Neural cell (in vitro differentiated cells): ENCODE results near the gene ZFYVE21. TPM values are rescaled to one million over a fixed set of nuclear protein-coding genes. Genes with fewer than 3 reads are reported as not detected.

Source experiments
- H2AFZ ChIP-seq: fragments of 200-600, 300-800 bp; sonication (generic), shearing (Covaris generic); 2 replicates; pipeline ENCODE4 v1.6.0; 2014; ENCODE audit warnings: low read depth, mild to moderate bottlenecking, antibody characterized with exemption, low read length, moderate library complexity
- H3F3A ChIP-seq: fragments of 200-600 bp; shearing (Covaris generic); 2 replicates; pipeline ENCODE4 v1.6.1; 2016; ENCODE audit warnings: mild to moderate bottlenecking, moderate library complexity, mixed read lengths, antibody characterized with exemption, low read length; ENCODE audit not compliant: insufficient read depth, poor library complexity, severe bottlenecking
- H3K27ac ChIP-seq: fragments of 200-600, 300-800 bp; sonication (generic), shearing (Covaris generic); 2 replicates; pipeline ENCODE4 v1.5.1; 2014; ENCODE audit warnings: mild to moderate bottlenecking, low read length, moderate library complexity
- H3K27me3 ChIP-seq: fragments of 300-800, 200-600 bp; sonication (generic), shearing (Covaris generic); 2 replicates; pipeline ENCODE4 v1.6.0; 2014; ENCODE audit warnings: mild to moderate bottlenecking, low read depth, low read length, moderate library complexity; ENCODE audit not compliant: insufficient read depth
- H3K36me3 ChIP-seq: fragments of 300-800, 200-600 bp; sonication (generic), shearing (Covaris generic); 2 replicates; pipeline ENCODE4 v1.5.1; 2014; ENCODE audit warnings: mild to moderate bottlenecking, antibody characterized with exemption, low read length, moderate library complexity; ENCODE audit not compliant: insufficient read depth
- H3K4me2 ChIP-seq: fragments of 300-800, 200-600 bp; sonication (generic), shearing (Covaris generic); 2 replicates; pipeline ENCODE4 v1.6.0; 2014; ENCODE audit warnings: mild to moderate bottlenecking, low read length
- H3K4me3 ChIP-seq: fragments of 300-800, 200-600 bp; sonication (generic), shearing (Covaris generic); 2 replicates; pipeline ENCODE4 v1.5.1; 2014; ENCODE audit warnings: mild to moderate bottlenecking, low read length, moderate library complexity
- H3K79me2 ChIP-seq: fragments of 200-600 bp; shearing (Covaris generic); replicated peaks from 2 replicates; pipeline ENCODE4 v1.6.0; 2014; ENCODE audit warnings: mild to moderate bottlenecking, low read length, moderate library complexity; ENCODE audit not compliant: insufficient read depth
- H3K9ac ChIP-seq: fragments of 300-800, 200-600 bp; sonication (generic), shearing (Covaris generic); 2 replicates; pipeline ENCODE4 v1.6.1; 2016; ENCODE audit warnings: mild to moderate bottlenecking, low read length, mixed read lengths
- H3K9me2 ChIP-seq: fragments of 200-600 bp; shearing (Covaris generic); 2 replicates; pipeline ENCODE4 v1.6.1; 2016; ENCODE audit warnings: mild to moderate bottlenecking, low read length, mixed read lengths; ENCODE audit not compliant: insufficient read depth
- H3K9me3 ChIP-seq: fragments of 200-600, 300-800 bp; sonication (generic), shearing (Covaris generic); 2 replicates; pipeline ENCODE4 v1.6.1; 2016; ENCODE audit warnings: mild to moderate bottlenecking, mixed run types, low read length, moderate library complexity, mixed read lengths
- H4K20me1 ChIP-seq: fragments of 200-600 bp; shearing (Covaris generic); 2 replicates; pipeline ENCODE4 v1.6.1; 2016; ENCODE audit warnings: mild to moderate bottlenecking, mixed run types; ENCODE audit not compliant: insufficient read depth
- EP300 ChIP-seq: fragments of 450-650 bp; conservative IDR thresholded peaks from 2 replicates; pipeline ENCODE4 v1.6.1; 2014; ENCODE audit warnings: antibody characterized with exemption, mild to moderate bottlenecking, moderate library complexity; ENCODE audit not compliant: poor library complexity, severe bottlenecking
- EZH2 ChIP-seq: fragments of 200-600, 300-800 bp; shearing (Covaris generic), sonication (generic); IDR thresholded peaks from 2 replicates; pipeline ENCODE4 v1.6.1; 2014; ENCODE audit warnings: antibody characterized with exemption, low read length, borderline replicate concordance, mild to moderate bottlenecking; ENCODE audit not compliant: insufficient read depth, poor library complexity, severe bottlenecking
- MXI1 ChIP-seq: fragments of 450-650 bp; conservative IDR thresholded peaks from 2 replicates; pipeline ENCODE4 v1.6.1; 2014; ENCODE audit warnings: antibody characterized with exemption, mild to moderate bottlenecking; ENCODE audit not compliant: poor library complexity, severe bottlenecking
- POLR2AphosphoS5 ChIP-seq: IDR thresholded peaks from 2 replicates; pipeline ENCODE4 v1.6.1; 2012
- RAD21 ChIP-seq: fragments of 450-650 bp; conservative IDR thresholded peaks from 2 replicates; pipeline ENCODE4 v1.6.1; 2014; ENCODE audit warnings: antibody characterized with exemption, mild to moderate bottlenecking, moderate library complexity
- REST ChIP-seq: IDR thresholded peaks from 2 replicates; pipeline ENCODE4 v1.6.1; 2012; ENCODE audit warnings: borderline replicate concordance
- SMC3 ChIP-seq: fragments of 450-650 bp; conservative IDR thresholded peaks from 2 replicates; pipeline ENCODE4 v1.6.1; 2014; ENCODE audit warnings: antibody characterized with exemption, mild to moderate bottlenecking, moderate library complexity; ENCODE audit not compliant: poor library complexity
- TAF1 ChIP-seq: IDR thresholded peaks from 2 replicates; pipeline ENCODE4 v1.6.1; 2012; ENCODE audit warnings: low read depth
- polyA plus RNA-seq: library from polyadenylated mRNA; depleted of rRNA; stranded (reverse); fragments of >200 nt; gene quantifications from 2 replicates; pipeline ENCODE4 v1.2.3, GENCODE V29; 2014
- TF ChIP-seq, protein P1 (sequence below): fragments of 450-650 bp; IDR thresholded peaks from 2 replicates; pipeline ENCODE4 v1.5.1; 2014; ENCODE audit warnings: antibody characterized with exemption, mild to moderate bottlenecking, moderate library complexity; ENCODE audit not compliant: poor library complexity, severe bottlenecking

Gene ZFYVE21
- polyA plus RNA-seq, 1 donor from 2014 or later: 99.7 TPM

- Histone ChIP-seq H2AFZ (no peak overlapping the region), H3K79me2 (no peaks in the 10 kb centered on the region), H3K4me2 (no peak overlapping the region), H3K36me3 (no peaks in the 10 kb centered on the region), H3K9me2 (no peaks in the 10 kb centered on the region), H3F3A (no peaks in the 10 kb centered on the region), H3K9ac (no peak overlapping the region), H3K27ac (no peak overlapping the region), H4K20me1 (no peaks in the 10 kb centered on the region), H3K27me3 (no peaks in the 10 kb centered on the region), H3K4me3 (no peak overlapping the region), H3K9me3 (no peaks in the 10 kb centered on the region)
- TF ChIP-seq TAF1 (no peak), EP300 (no peak), RAD21 (no peak), REST (no peak), MXI1 (no peak), SMC3 (no peak), EZH2 (no peak), POLR2AphosphoS5 (no peak)
- TF ChIP-seq, protein P1, sequence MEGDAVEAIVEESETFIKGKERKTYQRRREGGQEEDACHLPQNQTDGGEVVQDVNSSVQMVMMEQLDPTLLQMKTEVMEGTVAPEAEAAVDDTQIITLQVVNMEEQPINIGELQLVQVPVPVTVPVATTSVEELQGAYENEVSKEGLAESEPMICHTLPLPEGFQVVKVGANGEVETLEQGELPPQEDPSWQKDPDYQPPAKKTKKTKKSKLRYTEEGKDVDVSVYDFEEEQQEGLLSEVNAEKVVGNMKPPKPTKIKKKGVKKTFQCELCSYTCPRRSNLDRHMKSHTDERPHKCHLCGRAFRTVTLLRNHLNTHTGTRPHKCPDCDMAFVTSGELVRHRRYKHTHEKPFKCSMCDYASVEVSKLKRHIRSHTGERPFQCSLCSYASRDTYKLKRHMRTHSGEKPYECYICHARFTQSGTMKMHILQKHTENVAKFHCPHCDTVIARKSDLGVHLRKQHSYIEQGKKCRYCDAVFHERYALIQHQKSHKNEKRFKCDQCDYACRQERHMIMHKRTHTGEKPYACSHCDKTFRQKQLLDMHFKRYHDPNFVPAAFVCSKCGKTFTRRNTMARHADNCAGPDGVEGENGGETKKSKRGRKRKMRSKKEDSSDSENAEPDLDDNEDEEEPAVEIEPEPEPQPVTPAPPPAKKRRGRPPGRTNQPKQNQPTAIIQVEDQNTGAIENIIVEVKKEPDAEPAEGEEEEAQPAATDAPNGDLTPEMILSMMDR: no peak
These were observed 56.6 kb downstream of the ZFYVE21 start for GRCh38 chr14:103772078-103772712.

- TF ChIP-seq REST: no peak
- no peaks in the 10 kb centered on the region for H3K27me3 ChIP-seq
- no peaks in the 10 kb centered on the region for H4K20me1 ChIP-seq
- H3K9me2 ChIP-seq: no peaks in the 10 kb centered on the region
- no peak overlapping the region for H2AFZ ChIP-seq
- no peak overlapping the region for H3K27ac ChIP-seq
- H3K79me2 ChIP-seq: no peaks in the 10 kb centered on the region
- H3K9me3 ChIP-seq: no peaks in the 10 kb centered on the region
- H3F3A ChIP-seq: no peaks in the 10 kb centered on the region
- H3K4me2 ChIP-seq: no peak overlapping the region
- no peaks in the 10 kb centered on the region for H3K36me3 ChIP-seq
- H3K9ac ChIP-seq: no peak overlapping the region
- H3K4me3 ChIP-seq: no peak overlapping the region
These were observed 57.9 kb downstream of the ZFYVE21 start for GRCh38 chr14:103773521-103773920.
